KOPT-K1 (cell line): ENCODE results near the gene MEI4.

Experiments used
- H3K27ac ChIP-seq: fragments of 200-600 bp; sonication (generic); 2 replicates; pipeline ENCODE4 v1.5.1; 2016; ENCODE audit warnings: antibody characterized with exemption, mild to moderate bottlenecking, low read depth, low read length; ENCODE audit not compliant: poor library complexity, severe bottlenecking
- H3K36me3 ChIP-seq: fragments of 200-600 bp; sonication (generic); 2 replicates; pipeline ENCODE4 v1.5.1; 2017; ENCODE audit warnings: antibody characterized with exemption, mild to moderate bottlenecking, low read length, moderate library complexity; ENCODE audit not compliant: insufficient read depth
- H3K9me3 ChIP-seq: fragments of 200-600 bp; sonication (generic); 2 replicates; pipeline ENCODE4 v1.5.1; 2017; ENCODE audit warnings: antibody characterized with exemption, low read length, mild to moderate bottlenecking; ENCODE audit not compliant: insufficient read depth, poor library complexity, severe bottlenecking

MEI4 gene

DNA sequence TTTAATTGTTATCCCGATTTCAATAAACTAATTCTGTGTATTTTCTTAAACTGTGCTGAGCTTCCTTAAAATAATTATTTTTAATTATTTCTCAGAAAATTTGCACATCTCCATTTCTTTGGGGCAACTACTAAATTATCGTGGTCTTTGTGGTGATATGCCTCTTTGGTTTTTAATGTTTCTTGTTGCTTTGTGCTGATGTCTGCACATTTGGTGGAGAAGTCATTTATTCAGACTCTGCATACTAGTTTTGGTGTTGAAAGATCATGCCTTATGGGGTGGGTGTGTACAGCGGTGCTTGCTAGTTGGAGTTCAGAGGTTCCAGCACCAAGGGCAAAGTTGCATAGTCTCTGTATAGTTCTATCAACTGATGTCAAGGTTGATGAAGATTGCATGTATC, 253.2 kb downstream of the MEI4 start:
- no peaks in the 10 kb centered on the region for H3K36me3 ChIP-seq
- no peaks in the 10 kb centered on the region for H3K9me3 ChIP-seq
- no peak overlapping the region for H3K27ac ChIP-seq

DNA sequence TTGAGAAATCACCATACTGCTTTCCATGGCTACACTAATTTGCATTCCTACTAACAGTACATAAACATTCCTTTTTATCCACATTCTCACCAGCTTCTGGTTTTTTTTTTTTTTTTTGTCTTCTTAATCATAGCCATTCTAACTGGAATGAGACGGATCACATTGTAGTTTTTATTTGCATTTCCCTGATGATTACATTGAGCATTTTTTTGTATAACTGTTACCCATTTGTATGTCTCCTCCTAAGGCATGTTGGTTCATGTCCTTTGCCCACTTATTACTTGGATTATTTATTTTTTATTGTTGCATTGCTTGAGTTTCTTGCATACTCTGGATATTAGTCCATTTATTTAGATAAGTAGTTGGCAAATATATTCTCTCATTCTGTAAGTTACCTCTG, 258.0 kb downstream of the MEI4 start:
- Histone ChIP-seq H3K9me3 (no peaks in the 10 kb centered on the region), H3K36me3 (no peaks in the 10 kb centered on the region)

DNA sequence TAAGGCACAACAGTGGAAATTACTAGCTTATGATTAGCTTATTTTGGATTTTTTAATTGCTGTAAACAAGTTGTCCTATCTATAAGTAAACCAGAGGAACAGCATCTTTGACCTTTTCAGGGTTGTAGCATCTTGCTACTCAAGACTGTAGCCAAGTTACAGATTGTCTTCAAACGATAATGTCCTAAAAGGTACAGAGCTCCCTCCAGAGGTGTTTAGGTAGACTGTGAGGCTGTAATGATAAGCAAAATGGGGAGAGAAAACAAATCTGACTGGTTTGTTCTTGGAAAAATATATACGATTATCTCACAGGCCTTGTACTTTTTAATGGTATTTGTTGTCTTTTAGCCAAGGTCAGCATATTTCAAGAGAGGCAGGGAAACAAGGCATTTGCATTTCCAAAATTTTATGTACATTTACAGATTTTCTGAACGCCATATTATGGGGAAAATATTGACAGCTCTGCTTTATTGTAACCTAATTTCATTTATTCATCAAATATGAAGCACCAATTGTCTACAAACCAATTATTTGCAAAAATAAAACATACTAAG, 273.4 kb downstream of the MEI4 start:
- H3K9me3 ChIP-seq = no peaks in the 10 kb centered on the region
- no peaks in the 10 kb centered on the region for H3K36me3 ChIP-seq

More for the DNA sequence above, 258.0 kb downstream of the MEI4 start:
- no peak overlapping the region for H3K27ac ChIP-seq

DNA sequence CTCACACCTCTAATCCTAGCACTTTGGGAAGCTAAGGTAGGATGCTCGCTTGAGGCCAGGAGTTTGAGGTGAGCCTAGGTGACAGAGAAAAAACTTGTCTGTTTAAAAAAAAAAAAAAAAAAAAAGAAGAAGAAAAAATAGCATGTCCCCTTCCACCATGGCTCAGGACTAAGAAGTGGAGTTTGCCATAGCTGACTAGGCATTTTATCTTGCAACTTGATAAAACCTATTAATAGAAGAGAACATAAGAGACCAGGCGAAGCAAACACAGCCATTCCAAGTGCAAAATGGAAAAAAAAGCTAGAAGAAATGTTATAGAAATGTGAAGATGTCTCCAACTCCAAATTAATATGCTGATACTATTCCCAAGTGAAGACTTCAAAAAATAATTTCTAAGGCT, 277.5 kb downstream of the MEI4 start:
- Histone ChIP-seq H3K36me3 (no peaks in the 10 kb centered on the region), H3K9me3 (no peaks in the 10 kb centered on the region), H3K27ac (no peak overlapping the region)

More for the DNA sequence above, 273.4 kb downstream of the MEI4 start:
- H3K27ac ChIP-seq = no peak overlapping the region

DNA sequence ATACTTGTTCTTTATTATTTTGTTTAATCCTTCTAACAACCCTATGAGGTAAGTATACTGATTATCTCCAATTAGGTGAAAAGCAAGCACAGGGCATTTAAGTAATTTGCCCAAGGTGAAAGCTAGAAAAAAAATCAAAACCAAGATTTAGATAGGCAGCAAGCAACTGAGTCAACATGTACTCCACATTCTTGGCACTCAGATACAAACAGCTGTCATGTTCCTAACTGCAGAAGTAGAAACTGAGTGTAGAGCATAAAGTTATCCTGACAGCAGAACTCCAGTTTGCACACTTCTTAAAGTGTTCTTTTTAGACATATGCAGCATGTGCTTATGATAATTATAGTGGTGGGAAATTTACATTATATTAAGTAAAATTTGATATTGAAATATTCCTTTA, 278.1 kb downstream of the MEI4 start:
- Histone ChIP-seq H3K36me3 (no peaks in the 10 kb centered on the region), H3K9me3 (no peaks in the 10 kb centered on the region), H3K27ac (no peak overlapping the region)

DNA sequence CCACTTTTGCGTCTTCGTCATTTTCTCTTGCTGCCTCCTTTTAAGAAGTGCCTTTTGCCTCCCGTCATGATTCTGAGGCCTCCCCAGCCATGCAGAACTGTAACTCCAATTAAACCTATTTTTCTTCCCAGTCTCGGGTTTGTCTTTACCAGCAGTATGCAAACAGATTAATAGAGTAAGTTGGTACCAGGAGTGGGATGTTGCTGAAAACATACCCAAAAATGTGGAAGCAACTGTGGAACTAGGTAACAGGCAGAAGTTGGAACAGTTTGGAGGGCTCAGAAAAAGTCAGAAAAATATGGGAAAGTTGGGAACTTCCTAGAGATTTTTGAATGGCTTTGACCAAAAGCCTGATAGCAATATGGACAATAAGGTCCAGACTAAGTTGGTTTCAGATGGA, 309.2 kb downstream of the MEI4 start:
- no peaks in the 10 kb centered on the region for H3K36me3 ChIP-seq
- H3K27ac ChIP-seq = no peak overlapping the region
- H3K9me3 ChIP-seq = peaks cover 6% of the 10 kb centered on the region

DNA sequence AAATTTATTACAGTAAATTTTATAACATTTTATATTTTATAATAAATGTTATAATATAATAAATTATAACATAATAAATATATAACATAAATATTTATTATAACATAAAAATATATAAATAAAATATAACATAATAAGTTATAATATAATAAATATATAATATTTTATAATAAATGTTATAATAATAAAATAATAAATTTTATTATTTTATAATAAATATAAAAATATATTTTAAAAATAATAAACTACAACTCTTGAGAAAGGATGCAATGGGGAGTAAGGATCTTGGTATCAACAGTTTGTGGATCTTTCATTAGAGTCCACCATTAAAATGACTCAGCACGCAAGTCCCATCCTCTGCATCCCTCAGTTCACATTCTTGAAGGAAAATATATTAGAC, 312.6 kb downstream of the MEI4 start:
- Histone ChIP-seq H3K9me3 (peaks cover 6% of the 10 kb centered on the region), H3K36me3 (no peaks in the 10 kb centered on the region), H3K27ac (no peak overlapping the region)

DNA sequence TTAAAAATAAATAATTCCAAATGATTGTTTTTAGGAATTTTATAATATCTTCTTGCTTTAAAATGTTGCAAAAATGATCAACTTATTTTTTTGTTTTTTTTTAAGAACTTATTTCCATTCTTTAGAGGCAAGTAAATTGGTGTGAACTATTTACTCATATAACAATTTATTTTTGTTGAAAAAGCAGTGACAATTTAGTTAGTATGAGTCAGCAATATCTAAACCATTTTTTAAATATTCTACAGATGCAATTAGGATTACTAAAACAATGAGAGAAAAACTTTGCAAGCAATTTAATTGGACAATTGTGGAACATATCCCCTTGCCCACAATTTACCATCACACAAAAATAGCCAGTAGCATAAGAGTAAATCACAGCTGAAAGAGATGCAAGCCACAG, 319.5 kb downstream of the MEI4 start:
- no peaks in the 10 kb centered on the region for H3K36me3 ChIP-seq
- H3K9me3 ChIP-seq = no peaks in the 10 kb centered on the region
- no peak overlapping the region for H3K27ac ChIP-seq
